Measurements from ENCODE around the gene EYS. TPM values are rescaled to one million over a fixed set of nuclear protein-coding genes. Genes with fewer than 3 reads are reported as not detected.

The EYS gene
- total and polyA plus RNA-seq, 9 of the 15 experiments (the other 6 are each of a cell fraction or from before 2014, with no cell fraction given) = 0.03 to 0.36 (median 0.10) TPM; not detected in 2

DNA sequence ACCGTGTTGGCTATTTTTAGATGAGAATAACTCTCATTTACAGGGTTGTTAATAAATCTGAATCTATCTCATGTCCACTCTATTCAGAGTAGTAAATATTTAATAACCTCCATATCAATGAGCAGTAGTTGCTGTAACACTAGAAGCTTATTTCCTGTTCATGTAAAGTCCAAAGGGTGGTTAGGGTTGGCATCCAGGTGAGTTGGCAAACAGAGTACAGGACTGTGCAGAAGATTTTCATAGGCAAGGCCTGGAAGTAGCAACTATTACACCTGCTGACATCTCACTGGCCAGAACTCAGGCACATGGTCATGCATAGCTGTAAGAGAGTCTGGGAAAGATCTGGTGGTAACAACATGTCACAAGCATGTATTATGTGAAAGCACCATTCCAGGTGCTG lies 1923.9 kb downstream of the EYS start (continued):
- TF ChIP-seq, protein P1, sequence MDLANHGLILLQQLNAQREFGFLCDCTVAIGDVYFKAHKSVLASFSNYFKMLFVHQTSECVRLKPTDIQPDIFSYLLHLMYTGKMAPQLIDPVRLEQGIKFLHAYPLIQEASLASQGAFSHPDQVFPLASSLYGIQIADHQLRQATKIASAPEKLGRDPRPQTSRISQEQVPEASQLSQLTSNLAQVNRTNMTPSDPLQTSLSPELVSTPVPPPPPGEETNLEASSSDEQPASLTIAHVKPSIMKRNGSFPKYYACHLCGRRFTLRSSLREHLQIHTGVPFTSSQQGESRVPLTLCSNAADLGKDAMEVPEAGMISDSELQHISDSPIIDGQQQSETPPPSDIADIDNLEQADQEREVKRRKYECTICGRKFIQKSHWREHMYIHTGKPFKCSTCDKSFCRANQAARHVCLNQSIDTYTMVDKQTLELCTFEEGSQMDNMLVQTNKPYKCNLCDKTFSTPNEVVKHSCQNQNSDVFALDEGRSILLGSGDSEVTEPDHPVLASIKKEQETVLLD (IDR thresholded peaks at IDR 0.05) = no peak
- TF ChIP-seq, protein P2, sequence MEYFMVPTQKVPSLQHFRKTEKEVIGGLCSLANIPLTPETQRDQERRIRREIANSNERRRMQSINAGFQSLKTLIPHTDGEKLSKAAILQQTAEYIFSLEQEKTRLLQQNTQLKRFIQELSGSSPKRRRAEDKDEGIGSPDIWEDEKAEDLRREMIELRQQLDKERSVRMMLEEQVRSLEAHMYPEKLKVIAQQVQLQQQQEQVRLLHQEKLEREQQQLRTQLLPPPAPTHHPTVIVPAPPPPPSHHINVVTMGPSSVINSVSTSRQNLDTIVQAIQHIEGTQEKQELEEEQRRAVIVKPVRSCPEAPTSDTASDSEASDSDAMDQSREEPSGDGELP (CRISPR knock-in tag; IDR thresholded peaks at IDR 0.05; ENCODE audit: borderline replicate concordance) = no peak

DNA sequence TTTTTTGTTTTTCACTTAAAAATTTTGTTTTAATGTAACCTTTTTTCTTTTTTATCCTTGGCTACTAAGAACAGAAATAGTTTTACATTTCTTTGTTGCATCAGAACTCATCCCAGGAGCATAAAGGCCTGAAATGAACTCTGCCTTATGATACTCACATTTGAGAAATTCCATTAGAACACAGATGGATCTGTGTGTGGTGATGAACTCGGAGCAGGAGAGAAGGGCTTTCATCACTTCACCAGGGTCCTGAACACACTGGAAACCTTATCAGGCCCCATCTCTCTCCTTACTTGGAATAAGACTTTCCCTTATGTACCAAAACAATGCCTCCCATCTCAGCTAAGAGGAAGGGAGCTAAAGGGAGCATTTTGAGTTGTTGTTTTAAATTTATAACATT lies 1932.1 kb downstream of the EYS start:
- H4K20me1 ChIP-seq (replicated peaks; ENCODE audit: control insufficient read depth, insufficient read depth, low read length) = no peaks in the 10 kb centered on the region
- H3K36me3 ChIP-seq (ENCODE audit: control insufficient read depth, insufficient read depth, low read length) = no peaks in the 10 kb centered on the region
- H3K9me3 ChIP-seq (replicated peaks; ENCODE audit: control insufficient read depth, insufficient read depth, low read depth, low read length) = no peaks in the 10 kb centered on the region
- H3K4me1 ChIP-seq (replicated peaks in 1 of 2; ENCODE audit: control insufficient read depth in 2 of 2, insufficient read depth in 2 of 2, low read length in 2 of 2) = no peaks in the 10 kb centered on the region
- no peak overlapping the region for H3K4me2 ChIP-seq (ENCODE audit: insufficient read depth, low read length)
- no peaks in the 10 kb centered on the region for H3K27me3 ChIP-seq (ENCODE audit: control insufficient read depth in 2 of 2, insufficient read depth in 2 of 2, low read length in 2 of 2)
- intact Hi-C loops (cut with micrococcal nuclease) = no loop called here
- ATAC-seq (no peak), FAIRE-seq (no peak), DNase-seq (ENCODE audit: extremely low read depth in 1 of 4, low spot score in 3 of 4) (no peak)
- no peak overlapping the region for H3K27ac ChIP-seq (ENCODE audit: extremely low read depth, low read depth, low read length)
- no peaks in the 10 kb centered on the region for H3K9me1 ChIP-seq (ENCODE audit: control insufficient read depth, insufficient read depth, low read length)
- no peak overlapping the region for H3K9ac ChIP-seq (ENCODE audit: insufficient read depth in 1 of 2, low read depth in 2 of 2, low read length in 2 of 2)
- H3K4me3 ChIP-seq = no peak overlapping the region
- H2AFZ ChIP-seq (ENCODE audit: low read depth, low read length) = no peak overlapping the region
- no TSS peak for BruUV-seq (replicated peaks)
- CTCF ChIA-PET (ENCODE audit: low intra/inter-chr PET ratio) = no interaction called here
- in situ Hi-C loops (cut with MboI) = no loop called here
- H3K79me2 ChIP-seq (ENCODE audit: control insufficient read depth, insufficient read depth, low read length) = no peaks in the 10 kb centered on the region
- POLR2A ChIA-PET = no interaction called here
- 0% methylated on average over 1 of the region's 1 CpG for WGBS (ENCODE audit: insufficient coverage, low coverage, missing lambda C conversion rate)
- TF ChIP-seq POLR2AphosphoS2 (IDR thresholded peaks at IDR 0.05; ENCODE audit: low read length) = no peak
- no peak for TF ChIP-seq BCL6 (CRISPR knock-in tag; IDR thresholded peaks at IDR 0.05)
- TF ChIP-seq RAD21 (CRISPR knock-in tag; conservative IDR thresholded peaks at IDR 0.05 in 1 of 2, IDR thresholded peaks at IDR 0.05 in 1 of 2) = no peak
- TF ChIP-seq, protein P3, sequence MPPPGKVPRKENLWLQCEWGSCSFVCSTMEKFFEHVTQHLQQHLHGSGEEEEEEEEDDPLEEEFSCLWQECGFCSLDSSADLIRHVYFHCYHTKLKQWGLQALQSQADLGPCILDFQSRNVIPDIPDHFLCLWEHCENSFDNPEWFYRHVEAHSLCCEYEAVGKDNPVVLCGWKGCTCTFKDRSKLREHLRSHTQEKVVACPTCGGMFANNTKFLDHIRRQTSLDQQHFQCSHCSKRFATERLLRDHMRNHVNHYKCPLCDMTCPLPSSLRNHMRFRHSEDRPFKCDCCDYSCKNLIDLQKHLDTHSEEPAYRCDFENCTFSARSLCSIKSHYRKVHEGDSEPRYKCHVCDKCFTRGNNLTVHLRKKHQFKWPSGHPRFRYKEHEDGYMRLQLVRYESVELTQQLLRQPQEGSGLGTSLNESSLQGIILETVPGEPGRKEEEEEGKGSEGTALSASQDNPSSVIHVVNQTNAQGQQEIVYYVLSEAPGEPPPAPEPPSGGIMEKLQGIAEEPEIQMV (tag; conservative IDR thresholded peaks at IDR 0.05; ENCODE audit: low read depth) = no peak
- TF ChIP-seq, protein P4, sequence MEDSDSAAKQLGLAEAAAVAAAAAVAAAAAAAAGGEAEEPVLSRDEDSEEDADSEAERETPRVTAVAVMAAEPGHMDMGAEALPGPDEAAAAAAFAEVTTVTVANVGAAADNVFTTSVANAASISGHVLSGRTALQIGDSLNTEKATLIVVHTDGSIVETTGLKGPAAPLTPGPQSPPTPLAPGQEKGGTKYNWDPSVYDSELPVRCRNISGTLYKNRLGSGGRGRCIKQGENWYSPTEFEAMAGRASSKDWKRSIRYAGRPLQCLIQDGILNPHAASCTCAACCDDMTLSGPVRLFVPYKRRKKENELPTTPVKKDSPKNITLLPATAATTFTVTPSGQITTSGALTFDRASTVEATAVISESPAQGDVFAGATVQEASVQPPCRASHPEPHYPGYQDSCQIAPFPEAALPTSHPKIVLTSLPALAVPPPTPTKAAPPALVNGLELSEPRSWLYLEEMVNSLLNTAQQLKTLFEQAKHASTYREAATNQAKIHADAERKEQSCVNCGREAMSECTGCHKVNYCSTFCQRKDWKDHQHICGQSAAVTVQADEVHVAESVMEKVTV (CRISPR knock-in tag; IDR thresholded peaks at IDR 0.05) = no peak
- TF ChIP-seq, protein P5, sequence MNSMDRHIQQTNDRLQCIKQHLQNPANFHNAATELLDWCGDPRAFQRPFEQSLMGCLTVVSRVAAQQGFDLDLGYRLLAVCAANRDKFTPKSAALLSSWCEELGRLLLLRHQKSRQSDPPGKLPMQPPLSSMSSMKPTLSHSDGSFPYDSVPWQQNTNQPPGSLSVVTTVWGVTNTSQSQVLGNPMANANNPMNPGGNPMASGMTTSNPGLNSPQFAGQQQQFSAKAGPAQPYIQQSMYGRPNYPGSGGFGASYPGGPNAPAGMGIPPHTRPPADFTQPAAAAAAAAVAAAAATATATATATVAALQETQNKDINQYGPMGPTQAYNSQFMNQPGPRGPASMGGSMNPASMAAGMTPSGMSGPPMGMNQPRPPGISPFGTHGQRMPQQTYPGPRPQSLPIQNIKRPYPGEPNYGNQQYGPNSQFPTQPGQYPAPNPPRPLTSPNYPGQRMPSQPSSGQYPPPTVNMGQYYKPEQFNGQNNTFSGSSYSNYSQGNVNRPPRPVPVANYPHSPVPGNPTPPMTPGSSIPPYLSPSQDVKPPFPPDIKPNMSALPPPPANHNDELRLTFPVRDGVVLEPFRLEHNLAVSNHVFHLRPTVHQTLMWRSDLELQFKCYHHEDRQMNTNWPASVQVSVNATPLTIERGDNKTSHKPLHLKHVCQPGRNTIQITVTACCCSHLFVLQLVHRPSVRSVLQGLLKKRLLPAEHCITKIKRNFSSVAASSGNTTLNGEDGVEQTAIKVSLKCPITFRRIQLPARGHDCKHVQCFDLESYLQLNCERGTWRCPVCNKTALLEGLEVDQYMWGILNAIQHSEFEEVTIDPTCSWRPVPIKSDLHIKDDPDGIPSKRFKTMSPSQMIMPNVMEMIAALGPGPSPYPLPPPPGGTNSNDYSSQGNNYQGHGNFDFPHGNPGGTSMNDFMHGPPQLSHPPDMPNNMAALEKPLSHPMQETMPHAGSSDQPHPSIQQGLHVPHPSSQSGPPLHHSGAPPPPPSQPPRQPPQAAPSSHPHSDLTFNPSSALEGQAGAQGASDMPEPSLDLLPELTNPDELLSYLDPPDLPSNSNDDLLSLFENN (IDR thresholded peaks at IDR 0.05; ENCODE audit: low read depth in 2 of 2, low read length in 2 of 2) = no peak
- TF ChIP-seq ZNF445 (CRISPR knock-in tag; IDR thresholded peaks at IDR 0.05; ENCODE audit: low read depth) = no peak
- TF ChIP-seq TAF7 (tag; IDR thresholded peaks at IDR 0.05) = no peak
- no peak for TF ChIP-seq CHCHD3 (CRISPR knock-in tag; IDR thresholded peaks at IDR 0.05)
- TF ChIP-seq PURB (CRISPR knock-in tag; IDR thresholded peaks at IDR 0.05; ENCODE audit: low read depth) = no peak
